Measurements from ENCODE around the gene CYTH2.

DNA sequence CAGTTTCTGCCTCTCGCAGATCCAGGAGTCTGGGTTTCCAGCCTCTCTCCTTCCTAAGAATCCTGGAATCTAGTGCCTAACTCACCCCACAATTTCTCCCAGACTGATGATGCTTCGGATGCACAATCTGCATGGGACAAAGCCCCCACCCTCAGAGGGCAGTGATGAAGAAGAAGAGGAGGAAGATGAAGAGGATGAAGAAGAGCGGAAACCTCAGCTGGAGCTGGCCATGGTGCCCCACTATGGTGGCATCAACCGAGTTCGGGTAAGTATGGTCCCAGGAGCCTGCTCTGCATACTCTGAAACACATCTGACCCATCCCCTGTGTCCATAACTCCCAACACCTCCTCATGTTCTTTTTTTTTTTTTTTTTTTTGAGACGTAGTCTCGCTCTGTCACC is 22.6 kb upstream of the CYTH2 start:
- TF ChIP-seq, protein P1, sequence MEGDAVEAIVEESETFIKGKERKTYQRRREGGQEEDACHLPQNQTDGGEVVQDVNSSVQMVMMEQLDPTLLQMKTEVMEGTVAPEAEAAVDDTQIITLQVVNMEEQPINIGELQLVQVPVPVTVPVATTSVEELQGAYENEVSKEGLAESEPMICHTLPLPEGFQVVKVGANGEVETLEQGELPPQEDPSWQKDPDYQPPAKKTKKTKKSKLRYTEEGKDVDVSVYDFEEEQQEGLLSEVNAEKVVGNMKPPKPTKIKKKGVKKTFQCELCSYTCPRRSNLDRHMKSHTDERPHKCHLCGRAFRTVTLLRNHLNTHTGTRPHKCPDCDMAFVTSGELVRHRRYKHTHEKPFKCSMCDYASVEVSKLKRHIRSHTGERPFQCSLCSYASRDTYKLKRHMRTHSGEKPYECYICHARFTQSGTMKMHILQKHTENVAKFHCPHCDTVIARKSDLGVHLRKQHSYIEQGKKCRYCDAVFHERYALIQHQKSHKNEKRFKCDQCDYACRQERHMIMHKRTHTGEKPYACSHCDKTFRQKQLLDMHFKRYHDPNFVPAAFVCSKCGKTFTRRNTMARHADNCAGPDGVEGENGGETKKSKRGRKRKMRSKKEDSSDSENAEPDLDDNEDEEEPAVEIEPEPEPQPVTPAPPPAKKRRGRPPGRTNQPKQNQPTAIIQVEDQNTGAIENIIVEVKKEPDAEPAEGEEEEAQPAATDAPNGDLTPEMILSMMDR (IDR thresholded peaks at IDR 0.05; ENCODE audit: low read depth, low read length) = no peak
- TF ChIP-seq POLR2A (IDR thresholded peaks at IDR 0.05; ENCODE audit: extremely low read depth, insufficient read length) = no peak
- 0 out of 2 replicates have a peak, but pooled peaks have one; percentile 16 for TF ChIP-seq MAX (IDR thresholded peaks at IDR 0.05; ENCODE audit: low read depth, low read length)
- no peak for TF ChIP-seq MYC (IDR thresholded peaks at IDR 0.05; ENCODE audit: low read depth, low read length)
